Keratinocyte (primary cell): ENCODE results near the gene UCHL5. TPM values are rescaled to one million over a fixed set of nuclear protein-coding genes. Genes with fewer than 3 reads are reported as not detected.

Experiments used
- DNase-seq: peaks from one replicate; pipeline ENCODE4 v3.0.0-alpha.2; 2011; ENCODE audit warnings: low read depth, missing footprints, low spot score
- FAIRE-seq: peaks from 2 replicates; lab custom pipeline; 2011; peaks lifted over from hg19 to GRCh38; lab: Jason Lieb, UNC
- H2AFZ ChIP-seq: 2 replicates; pipeline ENCODE4 v1.6.0; 2012; ENCODE audit warnings: low read length, control low read depth, inconsistent platforms; ENCODE audit not compliant: control insufficient read depth
- H3K27ac ChIP-seq: 2 replicates; pipeline ENCODE4 v1.5.1; 2011; ENCODE audit warnings: low read length; ENCODE audit not compliant: control insufficient read depth, insufficient read depth
- H3K27me3 ChIP-seq: 3 replicates; pipeline ENCODE4 v1.6.0; 2011; ENCODE audit warnings: low read length; ENCODE audit not compliant: control insufficient read depth, insufficient read depth; ENCODE audit errors: extremely low read depth
- H3K36me3 ChIP-seq, 2 experiments: 2 replicates in 1 of 2; 3 replicates in 1 of 2; pipeline ENCODE4 v1.5.1; 2011; ENCODE audit warnings: low read length in 2 of 2, mild to moderate bottlenecking in 1 of 2; ENCODE audit not compliant: control insufficient read depth in 2 of 2, insufficient read depth in 2 of 2; ENCODE audit errors: extremely low read depth in 1 of 2
- H3K4me1 ChIP-seq: 3 replicates; pipeline ENCODE4 v1.5.1; 2011; ENCODE audit warnings: low read length; ENCODE audit not compliant: control insufficient read depth, insufficient read depth; ENCODE audit errors: extremely low read depth
- H3K4me2 ChIP-seq: 3 replicates; pipeline ENCODE4 v1.6.0; 2011; ENCODE audit warnings: low read depth, low read length; ENCODE audit not compliant: control insufficient read depth, insufficient read depth; ENCODE audit errors: extremely low read depth
- H3K4me3 ChIP-seq, 3 experiments: fragments of 200-600 bp in 1 of 3; sonication (generic) in 1 of 3; 2 replicates in 2 of 3; 3 replicates in 1 of 3; pipeline ENCODE4 v1.5.1; 2011 to 2016; ENCODE audit warnings: low read length in 3 of 3, mild to moderate bottlenecking in 3 of 3, control low read depth in 2 of 3, inconsistent platforms in 1 of 3, low read depth in 1 of 3, mixed read lengths in 1 of 3, mixed run types in 1 of 3, moderate library complexity in 1 of 3; ENCODE audit not compliant: control insufficient read depth in 2 of 3, insufficient read depth in 2 of 3; ENCODE audit errors: extremely low read depth in 1 of 3
- H3K79me2 ChIP-seq: 2 replicates; pipeline ENCODE4 v1.6.0; 2012; ENCODE audit warnings: low read length; ENCODE audit not compliant: control insufficient read depth, insufficient read depth
- H3K9ac ChIP-seq: 3 replicates; pipeline ENCODE4 v1.6.0; 2011; ENCODE audit warnings: low read length; ENCODE audit not compliant: control insufficient read depth, insufficient read depth; ENCODE audit errors: extremely low read depth
- H3K9me1 ChIP-seq: 3 replicates; pipeline ENCODE4 v1.6.0; 2011; ENCODE audit warnings: low read length; ENCODE audit not compliant: control insufficient read depth, insufficient read depth; ENCODE audit errors: extremely low read depth
- H3K9me3 ChIP-seq: 2 replicates; pipeline ENCODE4 v1.5.1; 2012; ENCODE audit warnings: low read depth, low read length; ENCODE audit not compliant: control insufficient read depth
- H4K20me1 ChIP-seq: 3 replicates; pipeline ENCODE4 v1.6.0; 2011; ENCODE audit warnings: low read length; ENCODE audit not compliant: control insufficient read depth, insufficient read depth; ENCODE audit errors: extremely low read depth
- EZH2 ChIP-seq: IDR thresholded peaks from one replicate; pipeline ENCODE4 v1.6.1; 2012; ENCODE audit warnings: inconsistent platforms, mild to moderate bottlenecking, low read length, moderate library complexity
- dilution Hi-C: fragments of 300-500 bp; cut with MboI; formaldehyde crosslinking; loops from one replicate; pipeline ENCODE4 v1.7.0; 2020; ENCODE audit warnings: low sequenced_read_pairs; ENCODE audit not compliant: extremely low pct_ligation_motif_present
- polyA plus RNA-seq, 5 experiments: library from polyadenylated mRNA; depleted of rRNA in 3 of 5; stranded (reverse) in 3 of 5; stranded (forward) in 1 of 5; unstranded in 1 of 5; fragments of >200 nt; gene quantifications; 1 replicate in 1 of 5; 2 replicates in 3 of 5; 3 replicates in 1 of 5; pipeline versions ENCODE4 v1.2.1 to v1.2.3, GENCODE V29; 2011 to 2012; ENCODE audit warnings: missing spikeins in 2 of 5, low read depth in 1 of 5, low replicate concordance in 1 of 5
- TF ChIP-seq, protein P1 (sequence below), 3 experiments: IDR thresholded peaks in 1 of 3; conservative IDR thresholded peaks in 1 of 3; optimal IDR thresholded peaks in 1 of 3; 2 replicates in 2 of 3; 3 replicates in 1 of 3; pipeline versions ENCODE3 to v1.5.1; 2011; ENCODE audit warnings: low read length in 3 of 3, mild to moderate bottlenecking in 3 of 3, moderate library complexity in 2 of 3, control low read depth in 1 of 3, inconsistent platforms in 1 of 3; ENCODE audit not compliant: insufficient read depth in 2 of 3; ENCODE audit errors: extremely low read depth in 1 of 3

Gene UCHL5
- polyA plus RNA-seq, 1 donor (not counting 4 experiments of a cell fraction or from before 2014, with no cell fraction given), result 53.7 TPM

DNA sequence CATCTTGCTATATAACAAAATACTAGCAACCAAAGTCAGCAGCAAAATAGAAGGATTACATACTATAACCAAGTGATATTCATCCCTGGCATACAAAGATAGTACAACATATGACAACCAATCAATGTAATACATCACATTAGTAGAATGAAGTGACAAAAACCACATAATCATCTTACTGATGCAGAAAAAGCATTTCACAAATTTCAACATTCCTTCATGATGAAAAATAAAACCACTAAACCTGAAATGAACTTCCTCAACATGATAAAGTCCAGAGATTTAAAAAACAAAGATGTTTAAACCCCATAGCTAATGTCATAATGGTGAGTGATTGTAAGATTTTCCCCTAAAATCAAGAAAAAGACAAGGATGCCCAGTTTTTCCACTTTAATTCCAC lies 18.8 kb upstream of the UCHL5 start:
- Histone ChIP-seq H3K27ac (no peak overlapping the region), H3K36me3 (peaks cover 3 to 11% of the 10 kb centered on the region in 2 experiments), H3K79me2 (peaks cover 4% of the 10 kb centered on the region), H3K4me3 (no peak overlapping the region), H3K27me3 (no peaks in the 10 kb centered on the region), H3K9ac (no peak overlapping the region), H4K20me1 (no peaks in the 10 kb centered on the region), H2AFZ (no peak overlapping the region), H3K4me1 (no peaks in the 10 kb centered on the region), H3K9me1 (no peaks in the 10 kb centered on the region), H3K4me2 (no peak overlapping the region), H3K9me3 (no peaks in the 10 kb centered on the region)
- dilution Hi-C loops, result no loop called here
- no peak for TF ChIP-seq EZH2
- TF ChIP-seq, protein P1, sequence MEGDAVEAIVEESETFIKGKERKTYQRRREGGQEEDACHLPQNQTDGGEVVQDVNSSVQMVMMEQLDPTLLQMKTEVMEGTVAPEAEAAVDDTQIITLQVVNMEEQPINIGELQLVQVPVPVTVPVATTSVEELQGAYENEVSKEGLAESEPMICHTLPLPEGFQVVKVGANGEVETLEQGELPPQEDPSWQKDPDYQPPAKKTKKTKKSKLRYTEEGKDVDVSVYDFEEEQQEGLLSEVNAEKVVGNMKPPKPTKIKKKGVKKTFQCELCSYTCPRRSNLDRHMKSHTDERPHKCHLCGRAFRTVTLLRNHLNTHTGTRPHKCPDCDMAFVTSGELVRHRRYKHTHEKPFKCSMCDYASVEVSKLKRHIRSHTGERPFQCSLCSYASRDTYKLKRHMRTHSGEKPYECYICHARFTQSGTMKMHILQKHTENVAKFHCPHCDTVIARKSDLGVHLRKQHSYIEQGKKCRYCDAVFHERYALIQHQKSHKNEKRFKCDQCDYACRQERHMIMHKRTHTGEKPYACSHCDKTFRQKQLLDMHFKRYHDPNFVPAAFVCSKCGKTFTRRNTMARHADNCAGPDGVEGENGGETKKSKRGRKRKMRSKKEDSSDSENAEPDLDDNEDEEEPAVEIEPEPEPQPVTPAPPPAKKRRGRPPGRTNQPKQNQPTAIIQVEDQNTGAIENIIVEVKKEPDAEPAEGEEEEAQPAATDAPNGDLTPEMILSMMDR (optimal IDR thresholded peaks at IDR 0.05 in 1 of 3, IDR thresholded peaks at IDR 0.05 in 1 of 3, conservative IDR thresholded peaks at IDR 0.05 in 1 of 3; ENCODE audit: extremely low read depth in 1 of 3, insufficient read depth in 2 of 3, low read length in 3 of 3), result no peak
- DNase-seq, result no peak
- FAIRE-seq, result no peak

DNA sequence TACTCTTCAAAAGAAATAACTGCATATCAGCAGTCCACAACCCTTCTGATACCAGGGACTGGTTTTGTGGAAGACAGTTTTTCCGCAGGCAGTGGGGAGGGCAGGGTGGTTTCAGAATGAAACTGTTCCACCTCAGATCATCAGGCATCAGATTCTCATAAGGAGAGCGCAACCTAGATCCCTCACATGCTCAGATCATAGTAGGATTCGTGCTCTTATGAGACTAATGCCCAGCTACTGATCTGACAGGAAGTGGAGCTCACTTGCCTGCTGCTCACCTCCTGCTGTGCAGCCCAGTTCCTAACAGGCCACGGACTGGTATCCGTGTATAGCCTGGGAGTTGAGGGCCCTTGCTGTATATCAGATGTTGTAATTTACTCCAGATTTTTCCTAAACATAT lies 11.8 kb upstream of the UCHL5 start:
- Histone ChIP-seq H3K79me2 (peaks cover 48% of the 10 kb centered on the region), H3K36me3 (peaks cover 3 to 9% of the 10 kb centered on the region in 2 experiments), H3K9me3 (no peaks in the 10 kb centered on the region), H3K4me3 (no peak overlapping the region), H3K9ac (no peak overlapping the region), H4K20me1 (no peaks in the 10 kb centered on the region), H3K4me2 (no peak overlapping the region), H3K4me1 (no peaks in the 10 kb centered on the region), H3K27me3 (no peaks in the 10 kb centered on the region), H3K27ac (no peak overlapping the region), H3K9me1 (no peaks in the 10 kb centered on the region), H2AFZ (no peak overlapping the region)
- no peak for FAIRE-seq
- TF ChIP-seq EZH2, result no peak
- TF ChIP-seq, protein P1 (optimal IDR thresholded peaks at IDR 0.05 in 1 of 3, IDR thresholded peaks at IDR 0.05 in 1 of 3, conservative IDR thresholded peaks at IDR 0.05 in 1 of 3; ENCODE audit: extremely low read depth in 1 of 3, insufficient read depth in 2 of 3, low read length in 3 of 3), result no peak
- no peak for DNase-seq
- dilution Hi-C loops, result no loop called here
